Measurements from ENCODE around the gene MIS12. TPM values are rescaled to one million over a fixed set of nuclear protein-coding genes. Genes with fewer than 3 reads are reported as not detected.

The MIS12 gene
- total RNA-seq, 2 donors from 2014 or later: 6.6 to 11.4 TPM

GRCh38 chr17:5485270-5486205, 828 bp upstream of the MIS12 start, which contains the start of gene DERL2:
TSS of gene DERL2 (minus strand) at chr17:5486178. CDS start at chr17:5486161, 17 bp downstream.
- peaks cover 0 to 30% of the 10 kb centered on the region in 2 donors for H3K4me1 ChIP-seq
- peaks cover 49% of the 10 kb centered on the region for H3K36me3 ChIP-seq
- H3K4me3 ChIP-seq: peak within 1 kb of the TSS; percentile 89 to 93
- no peak for DNase-seq (ENCODE audit: low spot score)
- peak within 1 kb of the TSS; percentile 99 for H3K27ac ChIP-seq
- H3K27me3 ChIP-seq: no peaks in the 10 kb centered on the region
- H3K9me3 ChIP-seq: no peaks in the 10 kb centered on the region
- no peak for TF ChIP-seq CTCF (IDR thresholded peaks at IDR 0.05)

GRCh38 chr17:5488752-5489151, 2.4 kb downstream of the MIS12 start:
- DNase-seq (ENCODE audit: low spot score): no peak
- Histone ChIP-seq H3K4me3 (no peak overlapping the region), H3K27me3 (no peaks in the 10 kb centered on the region), H3K9me3 (no peaks in the 10 kb centered on the region), H3K36me3 (peaks cover 27% of the 10 kb centered on the region), H3K27ac (no peak overlapping the region), H3K4me1 (peaks cover 0 to 30% of the 10 kb centered on the region in 2 donors)
- no peak for TF ChIP-seq CTCF (IDR thresholded peaks at IDR 0.05)

- Histone ChIP-seq H3K36me3 (peaks cover 21% of the 10 kb centered on the region), H3K4me3 (no peak overlapping the region), H3K4me1 (peaks cover 0 to 5% of the 10 kb centered on the region in 2 donors), H3K27ac (no peak overlapping the region), H3K9me3 (no peaks in the 10 kb centered on the region), H3K27me3 (no peaks in the 10 kb centered on the region)
- TF ChIP-seq CTCF (IDR thresholded peaks at IDR 0.05): no peak
- DNase-seq (ENCODE audit: low spot score): no peak
These were observed 6.6 kb downstream of the MIS12 start for GRCh38 chr17:5492970-5493369.

- Histone ChIP-seq H3K9me3 (no peaks in the 10 kb centered on the region), H3K27ac (no peak overlapping the region), H3K36me3 (no peaks in the 10 kb centered on the region), H3K4me1 (peaks cover 0 to 18% of the 10 kb centered on the region in 2 donors), H3K4me3 (peak overlapping the region; percentile 48 to 61), H3K27me3 (no peaks in the 10 kb centered on the region)
- TF ChIP-seq CTCF (IDR thresholded peaks at IDR 0.05): no peak
- DNase-seq (ENCODE audit: low spot score): no peak
These were observed 13.3 kb downstream of the MIS12 start for GRCh38 chr17:5499476-5500231.

- H3K4me3 ChIP-seq: peak overlapping the region; percentile 48 to 61
- DNase-seq (ENCODE audit: low spot score): no peak
- no peaks in the 10 kb centered on the region for H3K36me3 ChIP-seq
- H3K4me1 ChIP-seq: peaks cover 0 to 18% of the 10 kb centered on the region in 2 donors
- H3K27ac ChIP-seq: no peak overlapping the region
- no peaks in the 10 kb centered on the region for H3K9me3 ChIP-seq
- no peaks in the 10 kb centered on the region for H3K27me3 ChIP-seq
- TF ChIP-seq CTCF (IDR thresholded peaks at IDR 0.05): no peak
These were observed 13.9 kb downstream of the MIS12 start for GRCh38 chr17:5500247-5500588.

Data from right atrium auricular region (tissue), 2 donors.